ENCODE data around the gene C20orf173.

C20orf173 gene

GRCh38 chr20:35506179-35506578, 23.3 kb downstream of the C20orf173 start:
- DNase-seq = no peak

- no peak for DNase-seq
These were observed 24.7 kb downstream of the C20orf173 start for GRCh38 chr20:35504751-35505150.

- no peak for DNase-seq
These were observed 25.5 kb downstream of the C20orf173 start for GRCh38 chr20:35503841-35504561.

GRCh38 chr20:35503281-35503680, 26.2 kb downstream of the C20orf173 start:
- DNase-seq = no peak

DNA sequence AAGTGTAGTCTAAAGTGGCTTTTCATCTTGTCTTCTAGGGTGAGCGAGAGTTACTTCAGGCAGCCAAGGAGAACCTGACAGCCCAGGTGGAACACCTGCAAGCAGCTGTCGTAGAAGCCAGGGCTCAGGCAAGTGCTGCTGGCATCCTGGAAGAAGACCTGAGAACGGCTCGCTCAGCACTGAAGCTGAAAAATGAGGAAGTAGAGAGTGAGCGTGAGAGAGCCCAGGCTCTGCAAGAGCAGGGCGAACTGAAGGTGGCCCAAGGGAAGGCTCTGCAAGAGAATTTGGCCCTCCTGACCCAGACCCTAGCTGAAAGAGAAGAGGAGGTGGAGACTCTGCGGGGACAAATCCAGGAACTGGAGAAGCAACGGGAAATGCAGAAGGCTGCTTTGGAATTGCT, 27.1 kb downstream of the C20orf173 start:
- no peak for DNase-seq

GRCh38 chr20:35499271-35499670, 30.2 kb downstream of the C20orf173 start:
- DNase-seq = no peak

GRCh38 chr20:35497780-35498189, 31.7 kb downstream of the C20orf173 start:
- DNase-seq = no peak

DNA sequence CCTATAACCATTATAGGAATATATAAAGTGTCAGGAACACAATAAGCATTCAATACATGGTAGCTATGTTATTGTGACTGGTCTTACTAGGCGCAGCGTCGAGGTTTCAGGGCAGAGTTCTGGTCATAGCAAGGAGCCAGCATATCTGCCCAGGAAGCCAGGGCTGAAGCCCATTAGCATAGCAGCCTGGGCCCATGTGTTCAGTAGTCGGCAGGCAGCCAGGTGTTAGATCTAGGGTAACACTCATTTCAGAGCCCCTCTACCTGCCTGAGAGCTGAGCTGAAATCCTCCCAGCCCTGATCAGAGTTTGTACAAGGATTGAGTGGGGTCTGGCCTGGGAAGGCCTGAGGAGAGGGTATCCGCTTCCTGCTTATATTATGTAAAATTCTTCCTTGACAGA, 32.1 kb downstream of the C20orf173 start:
- no peak for DNase-seq

GRCh38 chr20:35496481-35496880, 33.0 kb downstream of the C20orf173 start:
- no peak for DNase-seq

DNA sequence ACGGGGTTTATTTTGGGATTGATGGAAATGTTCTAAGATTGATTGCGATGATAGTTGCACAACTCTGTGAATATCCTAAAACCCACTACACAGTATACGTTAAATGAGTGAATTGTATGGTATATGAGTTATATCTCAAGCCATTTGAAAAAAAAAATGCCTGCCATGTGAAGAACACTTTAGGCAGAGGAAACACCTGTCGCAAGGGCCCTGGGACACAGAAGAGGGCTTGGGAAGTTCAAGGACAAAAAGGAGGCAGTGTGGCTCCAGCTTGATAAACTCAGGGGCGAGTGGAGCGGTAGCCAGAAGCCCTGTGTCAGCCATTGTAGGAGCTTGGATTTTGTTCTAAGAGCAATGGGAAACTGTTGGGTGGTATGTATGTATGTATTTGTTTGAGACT, 37.1 kb downstream of the C20orf173 start:
- DNase-seq = no peak

- no peak for DNase-seq
These were observed 37.6 kb downstream of the C20orf173 start for GRCh38 chr20:35491823-35492222.

GRCh38 chr20:35490736-35491181, 38.7 kb downstream of the C20orf173 start:
- DNase-seq = peak; percentile 66 to 72

DNA sequence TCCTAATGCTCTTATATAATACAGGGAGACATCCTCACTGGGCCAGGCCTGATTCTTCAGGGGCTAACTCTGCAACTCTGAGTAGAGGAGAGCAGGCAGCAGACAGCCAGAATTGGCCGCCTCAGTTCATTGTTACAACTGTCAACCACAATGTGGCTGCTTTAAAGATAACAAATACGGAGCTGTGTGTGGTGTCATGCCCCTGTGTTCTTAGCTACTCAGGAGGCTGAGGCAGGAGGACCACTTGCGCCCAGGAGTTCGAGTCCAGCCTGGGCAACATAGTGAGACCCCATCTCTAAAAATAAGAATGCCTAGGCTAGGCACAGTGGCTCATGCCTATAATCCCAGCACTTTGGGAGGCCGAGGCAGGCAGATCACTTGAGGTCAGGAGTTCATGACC, 39.7 kb downstream of the C20orf173 start:
- DNase-seq = no peak

DNA sequence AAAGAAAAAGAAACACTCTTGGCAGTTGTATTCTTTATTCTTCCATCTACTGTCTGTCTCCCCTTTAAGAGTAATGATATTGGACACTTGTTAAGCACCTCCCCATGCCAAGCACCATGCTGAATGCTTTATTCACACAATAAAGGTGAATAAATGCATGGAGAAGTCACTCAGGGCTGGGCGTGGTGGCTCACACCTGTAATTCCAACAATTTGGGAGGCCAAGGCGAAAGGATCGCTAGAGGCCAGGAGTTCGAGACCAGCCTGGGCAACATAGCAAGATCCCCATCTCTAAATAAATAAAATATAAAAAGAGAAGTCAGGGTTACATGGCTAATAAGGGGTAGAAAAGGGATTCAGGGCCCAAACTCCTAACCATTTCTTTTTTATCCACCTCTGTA, 42.0 kb downstream of the C20orf173 start:
- no peak for DNase-seq

DNA sequence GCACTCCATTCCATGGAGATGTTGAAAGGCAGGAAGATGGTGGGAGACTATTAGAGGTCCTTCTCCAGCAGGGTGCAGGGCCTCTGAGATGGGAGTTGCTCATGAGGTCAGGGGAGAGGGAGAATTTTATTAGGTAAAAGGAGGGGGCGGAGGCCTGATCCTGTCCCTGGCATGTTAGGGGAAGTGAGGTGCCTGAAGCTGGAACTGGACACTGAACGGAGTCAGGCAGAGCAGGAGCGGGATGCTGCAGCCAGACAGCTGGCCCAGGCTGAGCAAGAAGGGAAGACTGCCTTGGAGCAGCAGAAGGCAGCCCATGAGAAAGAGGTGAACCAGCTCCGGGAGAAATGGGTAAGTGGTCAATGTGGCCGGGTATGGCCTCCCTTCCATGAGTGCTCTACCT, 49.7 kb downstream of the C20orf173 start:
- no peak for DNase-seq

- no peak for DNase-seq
These were observed 50.5 kb downstream of the C20orf173 start for GRCh38 chr20:35478804-35479472.

Data from activated T-cell treated with anti-CD3 and anti-CD28 coated beads, Interleukin-2, amount 50 U/mL, for 48 hours (primary cell).